ENCODE results near the gene CAD. TPM values are rescaled to one million over a fixed set of nuclear protein-coding genes. Genes with fewer than 3 reads are reported as not detected.

The CAD gene
- total RNA-seq, 2 donors from 2014 or later = 120 to 127 TPM

DNA sequence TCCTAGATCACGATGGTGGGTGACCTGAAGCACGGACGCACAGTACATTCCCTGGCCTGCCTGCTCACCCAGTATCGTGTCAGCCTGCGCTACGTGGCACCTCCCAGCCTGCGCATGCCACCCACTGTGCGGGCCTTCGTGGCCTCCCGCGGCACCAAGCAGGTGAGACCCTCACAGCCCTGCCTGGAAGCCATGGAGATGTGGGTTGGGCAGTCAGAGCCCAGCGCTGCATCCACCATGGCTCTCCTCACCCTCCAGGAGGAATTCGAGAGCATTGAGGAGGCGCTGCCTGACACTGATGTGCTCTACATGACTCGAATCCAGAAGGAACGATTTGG lies 25.4 kb downstream of the CAD start:
- no peak for DNase-seq
- no peaks in the 10 kb centered on the region for H3K9me3 Mint-ChIP-seq
- peaks cover 73% of the 10 kb centered on the region for H3K36me3 ChIP-seq (ENCODE audit: control insufficient read depth, insufficient read depth, low read length)
- 96 to 99% methylated on average over 9 to 16 of the region's 16 CpGs for WGBS, 2 experiments (ENCODE audit: insufficient coverage in 1 of 2, insufficient read length in 1 of 2)
- no peak overlapping the region for H3K9ac ChIP-seq (ENCODE audit: extremely low read depth, low read length, poor library complexity, severe bottlenecking)
- no peak overlapping the region for H3K4me3 ChIP-seq (ENCODE audit: low read length)
- no peak overlapping the region for H3K27ac ChIP-seq (ENCODE audit: low read depth, low read length)
- H3K4me1 Mint-ChIP-seq = no peaks in the 10 kb centered on the region
- TF ChIP-seq, protein P1, sequence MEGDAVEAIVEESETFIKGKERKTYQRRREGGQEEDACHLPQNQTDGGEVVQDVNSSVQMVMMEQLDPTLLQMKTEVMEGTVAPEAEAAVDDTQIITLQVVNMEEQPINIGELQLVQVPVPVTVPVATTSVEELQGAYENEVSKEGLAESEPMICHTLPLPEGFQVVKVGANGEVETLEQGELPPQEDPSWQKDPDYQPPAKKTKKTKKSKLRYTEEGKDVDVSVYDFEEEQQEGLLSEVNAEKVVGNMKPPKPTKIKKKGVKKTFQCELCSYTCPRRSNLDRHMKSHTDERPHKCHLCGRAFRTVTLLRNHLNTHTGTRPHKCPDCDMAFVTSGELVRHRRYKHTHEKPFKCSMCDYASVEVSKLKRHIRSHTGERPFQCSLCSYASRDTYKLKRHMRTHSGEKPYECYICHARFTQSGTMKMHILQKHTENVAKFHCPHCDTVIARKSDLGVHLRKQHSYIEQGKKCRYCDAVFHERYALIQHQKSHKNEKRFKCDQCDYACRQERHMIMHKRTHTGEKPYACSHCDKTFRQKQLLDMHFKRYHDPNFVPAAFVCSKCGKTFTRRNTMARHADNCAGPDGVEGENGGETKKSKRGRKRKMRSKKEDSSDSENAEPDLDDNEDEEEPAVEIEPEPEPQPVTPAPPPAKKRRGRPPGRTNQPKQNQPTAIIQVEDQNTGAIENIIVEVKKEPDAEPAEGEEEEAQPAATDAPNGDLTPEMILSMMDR (conservative IDR thresholded peaks at IDR 0.05) = no peak
- H3K27me3 Mint-ChIP-seq (ENCODE audit: insufficient read depth) = no peaks in the 10 kb centered on the region
- H3K4me3 Mint-ChIP-seq = no peak overlapping the region
- peaks cover 63% of the 10 kb centered on the region for H3K36me3 Mint-ChIP-seq (ENCODE audit: low read depth)
- H3K4me1 ChIP-seq (ENCODE audit: control insufficient read depth, insufficient read depth, low read length) = no peaks in the 10 kb centered on the region
- H3K27me3 ChIP-seq (ENCODE audit: control insufficient read depth, insufficient read depth, low read length, poor library complexity, severe bottlenecking) = no peaks in the 10 kb centered on the region
- H3K27ac Mint-ChIP-seq = no peak overlapping the region
- H3K9me3 ChIP-seq (ENCODE audit: control insufficient read depth, low read length) = no peaks in the 10 kb centered on the region

DNA sequence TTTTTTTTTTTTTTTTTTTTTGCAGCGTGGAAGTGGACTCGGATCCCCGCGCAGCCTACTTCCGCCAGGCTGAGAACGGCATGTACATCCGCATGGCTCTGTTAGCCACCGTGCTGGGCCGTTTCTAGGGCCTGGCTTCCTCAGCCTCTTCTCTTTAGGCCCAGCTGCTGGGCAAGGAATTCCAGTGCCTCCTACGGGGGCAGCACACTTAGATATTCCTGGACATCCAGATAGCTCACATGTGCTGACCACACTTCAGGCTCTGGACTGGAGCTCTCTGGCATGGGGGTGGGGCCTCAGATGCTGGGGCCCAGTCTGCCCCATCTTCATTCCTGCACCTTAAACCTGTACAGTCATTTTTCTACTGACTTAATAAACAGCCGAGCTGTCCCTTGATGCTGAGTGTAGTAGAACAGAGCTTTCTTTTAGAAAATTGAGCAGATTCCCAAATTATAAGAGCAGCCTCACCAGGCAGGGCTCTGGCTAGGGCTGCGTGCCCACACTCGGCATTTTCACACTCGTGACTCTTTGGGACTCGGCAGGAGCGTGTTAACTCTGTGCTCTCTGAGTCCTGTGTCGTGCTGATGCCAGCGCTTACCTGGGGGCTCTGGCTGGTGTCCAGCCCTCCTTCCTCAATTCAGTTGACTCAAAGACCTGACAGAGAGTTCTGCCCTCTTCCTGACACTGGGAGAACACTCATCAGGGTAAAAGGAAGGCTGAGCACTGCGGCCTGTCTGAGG lies 26.4 kb downstream of the CAD start:
- TF ChIP-seq, protein P1 (conservative IDR thresholded peaks at IDR 0.05) = no peak
- Mint-ChIP-seq H3K4me1 (no peaks in the 10 kb centered on the region), H3K4me3 (no peak overlapping the region), H3K27me3 (ENCODE audit: insufficient read depth) (peaks cover 3% of the 10 kb centered on the region), H3K27ac (no peak overlapping the region), H3K36me3 (ENCODE audit: low read depth) (peaks cover 53% of the 10 kb centered on the region), H3K9me3 (no peaks in the 10 kb centered on the region)
- H3K27ac ChIP-seq (ENCODE audit: low read depth, low read length) = no peak overlapping the region
- no peaks in the 10 kb centered on the region for H3K4me1 ChIP-seq (ENCODE audit: control insufficient read depth, insufficient read depth, low read length)
- H3K9ac ChIP-seq (ENCODE audit: extremely low read depth, low read length, poor library complexity, severe bottlenecking) = no peak overlapping the region
- DNase-seq = no peak
- no peak overlapping the region for H3K4me3 ChIP-seq (ENCODE audit: low read length)
- peaks cover 65% of the 10 kb centered on the region for H3K36me3 ChIP-seq (ENCODE audit: control insufficient read depth, insufficient read depth, low read length)
- H3K9me3 ChIP-seq (ENCODE audit: control insufficient read depth, low read length) = no peaks in the 10 kb centered on the region
- no peaks in the 10 kb centered on the region for H3K27me3 ChIP-seq (ENCODE audit: control insufficient read depth, insufficient read depth, low read length, poor library complexity, severe bottlenecking)
- WGBS, 2 experiments (ENCODE audit: insufficient coverage in 1 of 2, insufficient read length in 1 of 2) = 88 to 96% methylated on average over 13 to 19 of the region's 19 CpGs

DNA sequence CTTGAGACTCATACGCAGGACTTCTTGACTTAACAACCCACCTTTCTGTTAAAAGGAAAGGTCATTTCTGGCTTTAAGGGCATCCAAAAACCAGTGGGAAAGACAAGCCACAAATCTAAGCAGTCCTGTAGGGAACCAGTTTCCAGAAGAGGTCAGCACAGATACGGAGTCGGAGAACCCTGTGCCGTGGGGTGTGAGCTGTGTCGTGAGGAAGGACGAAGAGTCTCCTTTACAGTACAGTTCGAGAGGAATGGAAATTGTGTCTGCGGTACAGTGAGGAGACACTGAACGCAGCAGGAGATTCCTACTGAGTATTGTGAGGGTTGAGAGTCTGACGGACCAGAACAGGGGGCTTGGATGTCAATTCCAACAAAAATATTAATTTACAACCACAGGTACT lies 27.9 kb downstream of the CAD start:
- Histone ChIP-seq H3K9ac (ENCODE audit: extremely low read depth, low read length, poor library complexity, severe bottlenecking) (no peak overlapping the region), H3K36me3 (ENCODE audit: control insufficient read depth, insufficient read depth, low read length) (peaks cover 51% of the 10 kb centered on the region), H3K27me3 (ENCODE audit: control insufficient read depth, insufficient read depth, low read length, poor library complexity, severe bottlenecking) (no peaks in the 10 kb centered on the region), H3K4me1 (ENCODE audit: control insufficient read depth, insufficient read depth, low read length) (no peaks in the 10 kb centered on the region), H3K27ac (ENCODE audit: low read depth, low read length) (no peak overlapping the region), H3K9me3 (ENCODE audit: control insufficient read depth, low read length) (no peaks in the 10 kb centered on the region), H3K4me3 (ENCODE audit: low read length) (no peak overlapping the region)
- no peak overlapping the region for H3K27ac Mint-ChIP-seq
- H3K36me3 Mint-ChIP-seq (ENCODE audit: low read depth) = peaks cover 40% of the 10 kb centered on the region
- no peak for DNase-seq
- H3K4me1 Mint-ChIP-seq = no peaks in the 10 kb centered on the region
- TF ChIP-seq, protein P1 (conservative IDR thresholded peaks at IDR 0.05) = no peak
- H3K27me3 Mint-ChIP-seq (ENCODE audit: insufficient read depth) = peaks cover 3% of the 10 kb centered on the region
- no peaks in the 10 kb centered on the region for H3K9me3 Mint-ChIP-seq
- WGBS, 2 experiments (ENCODE audit: insufficient coverage in 1 of 2, insufficient read length in 1 of 2) = 95 to 96% methylated on average over 8 to 9 of the region's 10 CpGs
- H3K4me3 Mint-ChIP-seq = no peak overlapping the region

All from endodermal cell (in vitro differentiated cells).